ENCODE data around the gene CHADL. TPM values are rescaled to one million over a fixed set of nuclear protein-coding genes. Genes with fewer than 3 reads are reported as not detected.
"Not testable (repeated sequence)": the region's sequence is repeated elsewhere in the genome, so short reads cannot be mapped to it uniquely, and the experiment has no call there.

The CHADL gene
- total RNA-seq, 4 donors from 2014 or later = 5.9 to 12.6 (median 7.4) TPM

- Histone ChIP-seq H3K36me3 (peaks cover 0 to 99% of the 10 kb centered on the region in 2 donors), H3K27ac (no peak overlapping the region)
- ATAC-seq = no peak
Observed at GRCh38 chr22:41260871-41261270, 20.1 kb upstream of the CHADL start.

GRCh38 chr22:41259756-41260155 is 19.0 kb upstream of the CHADL start:
- not testable (repeated sequence) for H3K9me3 ChIP-seq, ATAC-seq, H3K4me3 ChIP-seq, H3K27ac ChIP-seq, H3K27me3 ChIP-seq
- peaks cover 0 to 10% (median 0%) of the 10 kb centered on the region in 3 donors for H3K4me1 ChIP-seq
- peaks cover 0 to 100% of the 10 kb centered on the region in 2 donors for H3K36me3 ChIP-seq
- WGBS, 2 donors (ENCODE audit: low coverage in 1 of 2) = 100% methylated on average over 4 of the region's 4 CpGs; no CpG with 5 or more reads in 1 of the 2 donors

More at GRCh38 chr22:41260871-41261270, 20.1 kb upstream of the CHADL start:
- Histone ChIP-seq H3K9me3 (no peaks in the 10 kb centered on the region), H3K4me3 (no peak overlapping the region), H3K27me3 (no peaks in the 10 kb centered on the region), H3K4me1 (peaks cover 0 to 10% (median 0%) of the 10 kb centered on the region in 3 donors)
- 100% methylated on average over 2 of the region's 7 CpGs; no CpG with 5 or more reads in 1 of the 2 donors for WGBS, 2 donors (ENCODE audit: low coverage in 1 of 2)
- TF ChIP-seq POLR2AphosphoS5 (IDR thresholded peaks at IDR 0.05) (no peak), EP300 (IDR thresholded peaks at IDR 0.05) (no peak), POLR2A (IDR thresholded peaks at IDR 0.05) (no peak), CTCF (IDR thresholded peaks at IDR 0.05) (no peak)

- Histone ChIP-seq H3K4me1 (peaks cover 0 to 10% (median 0%) of the 10 kb centered on the region in 3 donors), H3K4me3 (no peak overlapping the region), H3K9me3 (no peaks in the 10 kb centered on the region), H3K36me3 (peaks cover 0 to 100% of the 10 kb centered on the region in 2 donors), H3K27me3 (no peaks in the 10 kb centered on the region), H3K27ac (no peak overlapping the region)
- 90 to 100% methylated on average over 2 to 3 of the region's 11 CpGs for WGBS, 2 donors (ENCODE audit: low coverage in 1 of 2)
- ATAC-seq = no peak
- TF ChIP-seq POLR2AphosphoS5 (IDR thresholded peaks at IDR 0.05) (no peak), POLR2A (IDR thresholded peaks at IDR 0.05) (no peak), EP300 (IDR thresholded peaks at IDR 0.05) (no peak), CTCF (IDR thresholded peaks at IDR 0.05) (no peak)
Observed at GRCh38 chr22:41257696-41258095, 17.0 kb upstream of the CHADL start.

- Histone ChIP-seq H3K27ac (peak overlapping the region in 2 of 4 donors; percentile 46 to 47), H3K4me1 (peaks cover 0 to 10% (median 0%) of the 10 kb centered on the region in 3 donors), H3K27me3 (no peaks in the 10 kb centered on the region), H3K36me3 (peaks cover 0 to 100% of the 10 kb centered on the region in 2 donors), H3K9me3 (no peaks in the 10 kb centered on the region), H3K4me3 (no peak overlapping the region)
- TF ChIP-seq CTCF (IDR thresholded peaks at IDR 0.05) = no peak
- TF ChIP-seq EP300 (IDR thresholded peaks at IDR 0.05) = no peak
- no peak for TF ChIP-seq POLR2A (IDR thresholded peaks at IDR 0.05)
- no peak for TF ChIP-seq POLR2AphosphoS5 (IDR thresholded peaks at IDR 0.05)
- WGBS, 2 donors (ENCODE audit: low coverage in 1 of 2) = 65 to 100% methylated on average over 2 to 7 of the region's 20 CpGs
- ATAC-seq = peak; percentile 73
Observed at GRCh38 chr22:41256254-41257253, 15.8 kb upstream of the CHADL start.

- H3K4me3 ChIP-seq = no peak overlapping the region
- no peaks in the 10 kb centered on the region for H3K27me3 ChIP-seq
- H3K36me3 ChIP-seq = peaks cover 0 to 100% of the 10 kb centered on the region in 2 donors
- no peaks in the 10 kb centered on the region for H3K9me3 ChIP-seq
- no peak for ATAC-seq
- WGBS, 2 donors (ENCODE audit: low coverage in 1 of 2) = 73 to 87% methylated on average over 3 to 7 of the region's 7 CpGs
- no peak overlapping the region for H3K27ac ChIP-seq
- peaks cover 0 to 10% (median 0%) of the 10 kb centered on the region in 3 donors for H3K4me1 ChIP-seq
- TF ChIP-seq POLR2A (IDR thresholded peaks at IDR 0.05) (no peak), POLR2AphosphoS5 (IDR thresholded peaks at IDR 0.05) (no peak), CTCF (IDR thresholded peaks at IDR 0.05) (no peak), EP300 (IDR thresholded peaks at IDR 0.05) (no peak)
Observed at GRCh38 chr22:41254230-41254629, 13.5 kb upstream of the CHADL start.
